GM18868 (cell line): Measurements from ENCODE around the gene ARHGAP45.

ENCODE experiments used
- ATAC-seq: cut with Tn5 transposase; IDR thresholded peaks from one replicate; pipeline ENCODE4 v1.9.1; 2021; ENCODE audit warnings: mild to moderate bottlenecking, moderate library complexity; ENCODE audit not compliant: unreplicated experiment

The ARHGAP45 gene

GRCh38 chr19:1053176-1054101 lies 13.5 kb upstream of the ARHGAP45 start:
- no peak for ATAC-seq

- no peak for ATAC-seq
Measured at GRCh38 chr19:1054102-1055027, 12.6 kb upstream of the ARHGAP45 start.

- no peak for ATAC-seq
Measured at GRCh38 chr19:1055028-1055425, 11.9 kb upstream of the ARHGAP45 start.

- ATAC-seq = no peak
Measured at GRCh38 chr19:1055886-1056620, 10.9 kb upstream of the ARHGAP45 start.

- no peak for ATAC-seq
Measured at GRCh38 chr19:1057176-1057855, 9.7 kb upstream of the ARHGAP45 start.

GRCh38 chr19:1058112-1058511 lies 8.9 kb upstream of the ARHGAP45 start:
- ATAC-seq = no peak

GRCh38 chr19:1060689-1061088 lies 6.3 kb upstream of the ARHGAP45 start:
- no peak for ATAC-seq

- ATAC-seq = no peak
Measured at GRCh38 chr19:1061987-1062386, 5.0 kb upstream of the ARHGAP45 start.

GRCh38 chr19:1062387-1063029 lies 4.5 kb upstream of the ARHGAP45 start:
- no peak for ATAC-seq

- ATAC-seq = no peak
Measured at GRCh38 chr19:1063030-1063908, 3.7 kb upstream of the ARHGAP45 start.

GRCh38 chr19:1063909-1064660 lies 2.9 kb upstream of the ARHGAP45 start:
- no peak for ATAC-seq

- no peak for ATAC-seq
Measured at GRCh38 chr19:1064661-1065605, 2.0 kb upstream of the ARHGAP45 start.

- ATAC-seq = no peak
Measured at GRCh38 chr19:1065606-1066109, 1.3 kb upstream of the ARHGAP45 start.

- ATAC-seq = no peak
Measured at GRCh38 chr19:1066251-1066747, 668 bp upstream of the ARHGAP45 start.

GRCh38 chr19:1067341-1067957 lies 482 bp downstream of the ARHGAP45 start:
- peak; percentile 14 for ATAC-seq
